GM12878 (cell line): ENCODE data around the gene FGF13. TPM values are rescaled to one million over a fixed set of nuclear protein-coding genes. Genes with fewer than 3 reads are reported as not detected.

ENCODE experiments used
- ATAC-seq: fragments of 200-7000 bp; cut with Tn5 transposase; 3 replicates; pipeline ENCODE4 v1.9.1; 2020; ENCODE audit warnings: mild to moderate bottlenecking, moderate library complexity
- BruUV-seq: library from RNA; stranded (reverse); fragments of 400-500 nt; replicated peaks from 2 replicates; lab custom pipeline; 2021; lab: Mats Ljungman, UMichigan
- CTCF ChIA-PET: fragments of 300-600 bp; sonication (Branson Sonifier 250); formaldehyde crosslinking; extraction: SDS; loops from one replicate; lab custom pipeline; 2021; ENCODE audit warnings: inconsistent platforms; lab: Yijun Ruan, JAX
- POLR2A ChIA-PET: fragments of 350-600 bp; formaldehyde crosslinking; extraction: SDS; loops from one replicate; lab custom pipeline; 2021; ENCODE audit warnings: inconsistent platforms; lab: Charles Lee
- RAD21 ChIA-PET: fragments of 300-600 bp; sonication (Branson Sonifier 250); formaldehyde crosslinking; loops from one replicate; lab custom pipeline; 2023; ENCODE audit warnings: antibody characterized with exemption; ENCODE audit not compliant: unreplicated experiment; lab: Charles Lee
- SMC1A ChIA-PET: fragments of 300-600 bp; sonication (Branson Sonifier 250); formaldehyde crosslinking; loops from one replicate; lab custom pipeline; 2023; ENCODE audit not compliant: unreplicated experiment, uncharacterized antibody; lab: Charles Lee
- DNase-seq: peaks from one replicate; pipeline ENCODE4 v3.0.0-alpha.2; 2011; ENCODE audit warnings: low read depth, low spot score
- FAIRE-seq: peaks from 3 replicates; lab custom pipeline; 2011; peaks lifted over from hg19 to GRCh38; lab: Jason Lieb, UNC
- H2AFZ ChIP-seq: 2 replicates; pipeline ENCODE4 v1.6.0; 2011; ENCODE audit warnings: low read depth, low read length, control low read depth; ENCODE audit not compliant: control insufficient read depth
- H3K27ac ChIP-seq: 2 replicates; pipeline ENCODE4 v1.5.1; 2011; ENCODE audit warnings: control low read depth; ENCODE audit not compliant: control insufficient read depth, insufficient read depth
- H3K27me3 ChIP-seq, 2 experiments: replicated peaks in 1 of 2; 2 replicates each; pipeline versions ENCODE4 v1.6.0 to v1.6.1; 2011; ENCODE audit warnings: low read length in 1 of 2; ENCODE audit not compliant: control insufficient read depth in 2 of 2, insufficient read depth in 2 of 2
- H3K36me3 ChIP-seq, 2 experiments: 2 replicates each; pipeline ENCODE4 v1.5.1; 2011; ENCODE audit warnings: low read length in 1 of 2; ENCODE audit not compliant: control insufficient read depth in 2 of 2, insufficient read depth in 2 of 2
- H3K4me1 ChIP-seq: 2 replicates; pipeline ENCODE4 v1.6.1; 2011; ENCODE audit warnings: mild to moderate bottlenecking, low read length, moderate library complexity, mixed read lengths; ENCODE audit not compliant: control insufficient read depth, insufficient read depth
- H3K4me2 ChIP-seq: 2 replicates; pipeline ENCODE4 v1.6.0; 2011; ENCODE audit warnings: control low read depth; ENCODE audit not compliant: control insufficient read depth, insufficient read depth
- H3K4me3 ChIP-seq: fragments of 200-600 bp; sonication (generic); 2 replicates; pipeline ENCODE4 v1.5.1; 2016
- H3K79me2 ChIP-seq: 2 replicates; pipeline ENCODE4 v1.6.0; 2011; ENCODE audit warnings: low read length; ENCODE audit not compliant: control insufficient read depth, insufficient read depth
- H3K9ac ChIP-seq: 2 replicates; pipeline ENCODE4 v1.8.0; 2011; ENCODE audit warnings: low read length, control low read depth, mixed read lengths; ENCODE audit not compliant: control insufficient read depth, insufficient read depth
- H3K9me3 ChIP-seq: replicated peaks from 3 replicates; pipeline ENCODE4 v1.5.1; 2011; ENCODE audit warnings: mild to moderate bottlenecking, low read length; ENCODE audit not compliant: control insufficient read depth, insufficient read depth
- H4K20me1 ChIP-seq: 2 replicates; pipeline ENCODE4 v1.6.0; 2011; ENCODE audit not compliant: control insufficient read depth, insufficient read depth
- ATF7 ChIP-seq: fragments of 450-650 bp; IDR thresholded peaks from 2 replicates; pipeline ENCODE4 v1.6.1; 2016; ENCODE audit warnings: low read depth, mild to moderate bottlenecking
- BCL3 ChIP-seq: IDR thresholded peaks from 2 replicates; pipeline ENCODE4 v1.6.1; 2011; ENCODE audit warnings: borderline replicate concordance, low read depth, mild to moderate bottlenecking, moderate library complexity, low read length; ENCODE audit not compliant: insufficient read depth, poor library complexity, severe bottlenecking
- E2F8 ChIP-seq: fragments of 450-650 bp; IDR thresholded peaks from 2 replicates; pipeline ENCODE4 v1.6.1; 2018; ENCODE audit warnings: mild to moderate bottlenecking, low read depth, moderate library complexity; ENCODE audit not compliant: partially characterized antibody
- FOS ChIP-seq: IDR thresholded peaks from 3 replicates; pipeline ENCODE4 v1.6.1; 2011; ENCODE audit warnings: borderline replicate concordance; ENCODE audit not compliant: insufficient read length; ENCODE audit errors: extremely low read depth
- HDAC2 ChIP-seq: fragments of 200-600 bp; sonication (generic); IDR thresholded peaks from 2 replicates; pipeline ENCODE4 v1.6.1; 2017
- KDM1A ChIP-seq: fragments of 200-600 bp; sonication (generic); IDR thresholded peaks from 2 replicates; pipeline ENCODE4 v1.6.1; 2016; ENCODE audit warnings: borderline replicate concordance
- MTA3 ChIP-seq: IDR thresholded peaks from 2 replicates; pipeline ENCODE4 v1.6.1; 2012; ENCODE audit warnings: low read length, inconsistent platforms, borderline replicate concordance
- MYB ChIP-seq: fragments of 150-350 bp; IDR thresholded peaks from 2 replicates; pipeline ENCODE4 v1.6.1; 2014; ENCODE audit warnings: mild to moderate bottlenecking, low read depth, low read length, borderline replicate concordance
- RBBP5 ChIP-seq: fragments of 200-600 bp; sonication (generic); conservative IDR thresholded peaks from 2 replicates; pipeline ENCODE4 v1.6.1; 2016
- SMARCA5 ChIP-seq: fragments of 450-650 bp; IDR thresholded peaks from 2 replicates; pipeline ENCODE4 v1.6.1; 2017; ENCODE audit warnings: mild to moderate bottlenecking
- YBX1 ChIP-seq: fragments of 450-650 bp; IDR thresholded peaks from 2 replicates; pipeline ENCODE4 v1.6.1; 2016; ENCODE audit warnings: antibody characterized with exemption
- WGBS: methylation state at CpG from one replicate; pipeline ENCODE4 v1.1.6; 2016; ENCODE audit warnings: low lambda C conversion rate; ENCODE audit not compliant: insufficient replicate concordance, insufficient coverage; ENCODE audit errors: missing lambda C conversion rate; 5-methylcytosine and 5-hydroxymethylcytosine counted together
- in situ Hi-C: fragments of 300-500 bp; cut with MboI; formaldehyde crosslinking; loops from 9 replicates; pipeline ENCODE4 v1.14.3; 2018; ENCODE audit warnings: mixed read lengths
- intact Hi-C: fragments of 100-400 bp; cut with micrococcal nuclease; formaldehyde crosslinking; loops from one replicate; pipeline ENCODE4 v1.14.2; 2022; ENCODE audit not compliant: unreplicated experiment
- polyA plus RNA-seq, 11 experiments: library from polyadenylated mRNA; depleted of rRNA in 4 of 11; unstranded in 6 of 11; stranded (reverse) in 5 of 11; fragments of >200 nt; fragmentation: Nextera tagmentation in 4 of 11; fragmentation: Illumina TruSeq in 1 of 11; extraction: Ambion mirVana in 4 of 11; extraction: Trizol in 1 of 11; gene quantifications; 1 replicate in 1 of 11; 2 replicates in 10 of 11; pipeline versions ENCODE4 v1.2.1 to v1.2.3, GENCODE V29; 2011 to 2016; ENCODE audit warnings: inconsistent platforms in 2 of 11, missing spikeins in 2 of 11, low read depth in 1 of 11
- total RNA-seq, 4 experiments: library from RNA; depleted of rRNA in 3 of 4; stranded (reverse); fragments of >200 nt in 3 of 4; fragmentation: Illumina TruSeq in 1 of 4; extraction: Trizol in 1 of 4; gene quantifications; 2 replicates each; pipeline versions ENCODE4 v1.2.1 to v1.2.3, GENCODE V29; 2013 to 2021

FGF13 gene
- total and polyA plus RNA-seq, 10 of the 15 experiments (the other 5 are each of a cell fraction or from before 2014, with no cell fraction given) = 0.08 to 0.68 (median 0.28) TPM; not detected in 1

- DNase-seq (no peak), ATAC-seq (no peak), FAIRE-seq (no peak)
- intact Hi-C loops (no loop called here), in situ Hi-C loops (no loop called here)
- TF ChIP-seq HDAC2 = no peak
- no peak for TF ChIP-seq YBX1
- TF ChIP-seq BCL3 = no peak
- TF ChIP-seq SMARCA5 = no peak
- TF ChIP-seq RBBP5 = no peak
- TF ChIP-seq FOS = no peak
- TF ChIP-seq E2F8 = no peak
- no peak for TF ChIP-seq MTA3
- TF ChIP-seq MYB = no peak
- no peak for TF ChIP-seq ATF7
- TF ChIP-seq KDM1A = no peak
- H4K20me1 ChIP-seq = no peaks in the 10 kb centered on the region
- ChIA-PET SMC1A (no interaction called here), CTCF (no interaction called here), RAD21 (no interaction called here), POLR2A (no interaction called here)
- no peaks in the 10 kb centered on the region for H3K4me1 ChIP-seq
- no peaks in the 10 kb centered on the region for H3K27me3 ChIP-seq
- no peak overlapping the region for H3K9ac ChIP-seq
- 0% methylated on average over 3 of the region's 3 CpGs for WGBS
- H3K4me3 ChIP-seq = no peak overlapping the region
- H3K4me2 ChIP-seq = no peak overlapping the region
- no peaks in the 10 kb centered on the region for H3K9me3 ChIP-seq
- H3K79me2 ChIP-seq = no peaks in the 10 kb centered on the region
- H3K27ac ChIP-seq = no peak overlapping the region
- no peaks in the 10 kb centered on the region for H3K36me3 ChIP-seq
- BruUV-seq = no TSS peak
- no peak overlapping the region for H2AFZ ChIP-seq
Observed at GRCh38 chrX:138664016-138664415, 47.5 kb downstream of the FGF13 start.
